HPDE6-E6E7 (cell line): Measurements from ENCODE around the gene CASKIN1.

Experiments used
- DNase-seq: peaks from one replicate; pipeline ENCODE4 v3.0.0; 2011; ENCODE audit warnings: missing footprints; ENCODE audit errors: extremely low spot score

CASKIN1 gene

DNA sequence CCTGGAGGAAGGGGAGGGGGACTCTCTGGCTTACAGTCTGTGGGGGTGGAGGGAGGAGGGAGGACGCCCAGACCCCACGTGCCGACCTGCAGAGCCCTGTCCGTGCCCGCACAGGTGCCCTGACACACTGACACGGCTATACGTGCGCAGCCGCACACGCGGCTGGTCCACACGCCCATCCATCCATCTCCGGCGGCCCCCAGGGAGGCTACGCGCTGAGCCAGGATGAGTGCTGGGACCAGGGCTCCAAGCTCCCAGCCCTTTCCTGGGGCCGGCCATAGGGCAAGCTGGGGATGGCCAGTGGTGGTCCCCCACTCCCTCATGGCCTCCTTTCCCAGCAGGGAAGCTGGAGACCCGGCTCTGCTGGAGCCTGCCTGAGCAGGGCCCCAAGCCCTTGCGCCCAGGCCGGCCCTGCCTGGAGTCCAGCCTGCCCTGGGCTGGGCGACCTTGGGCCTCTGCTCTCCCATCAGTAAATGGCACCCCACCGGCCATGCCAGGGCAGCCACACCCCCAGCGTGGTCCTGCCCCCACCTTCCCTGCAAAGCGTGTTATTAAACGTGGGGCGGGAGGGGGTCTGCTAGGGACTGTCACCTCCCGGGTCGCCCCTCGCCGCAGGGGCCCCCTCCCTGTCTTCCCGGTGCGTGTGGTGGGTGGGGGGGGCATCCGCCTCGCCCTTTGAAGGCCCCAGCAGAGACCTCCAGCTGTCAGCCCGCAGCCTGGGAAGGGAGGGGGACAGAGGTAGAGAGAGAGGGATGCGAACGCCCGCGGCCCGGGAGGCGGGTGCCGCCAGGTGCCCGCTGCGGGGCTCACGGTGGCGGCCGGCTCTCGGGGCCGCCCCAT lies 863 bp downstream of the CASKIN1 start:
- no peak for DNase-seq

DNA sequence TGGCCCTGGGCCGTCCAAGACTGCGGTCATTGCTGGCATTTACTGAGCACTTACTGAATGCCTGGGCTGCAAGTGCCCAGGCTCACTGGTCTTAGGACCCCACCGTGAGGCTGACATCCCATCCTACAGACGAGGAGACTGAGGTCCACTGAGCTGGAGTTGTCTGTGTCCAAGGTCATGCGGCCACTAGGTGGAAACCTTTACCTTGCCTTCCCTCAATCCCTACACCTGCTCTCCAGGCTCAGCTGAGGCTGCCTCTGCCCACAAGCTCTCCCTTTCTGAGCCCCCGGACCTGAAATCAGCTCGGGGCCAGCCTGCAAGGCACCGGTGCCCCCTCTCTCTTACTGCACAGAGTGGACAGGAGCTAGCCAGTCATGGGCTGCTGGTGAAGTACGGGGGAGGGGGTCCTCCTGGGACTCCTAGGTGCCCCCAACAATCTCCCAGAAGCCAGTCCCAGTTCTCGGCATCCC lies 1.5 kb downstream of the CASKIN1 start:
- peak; percentile 59 for DNase-seq

DNA sequence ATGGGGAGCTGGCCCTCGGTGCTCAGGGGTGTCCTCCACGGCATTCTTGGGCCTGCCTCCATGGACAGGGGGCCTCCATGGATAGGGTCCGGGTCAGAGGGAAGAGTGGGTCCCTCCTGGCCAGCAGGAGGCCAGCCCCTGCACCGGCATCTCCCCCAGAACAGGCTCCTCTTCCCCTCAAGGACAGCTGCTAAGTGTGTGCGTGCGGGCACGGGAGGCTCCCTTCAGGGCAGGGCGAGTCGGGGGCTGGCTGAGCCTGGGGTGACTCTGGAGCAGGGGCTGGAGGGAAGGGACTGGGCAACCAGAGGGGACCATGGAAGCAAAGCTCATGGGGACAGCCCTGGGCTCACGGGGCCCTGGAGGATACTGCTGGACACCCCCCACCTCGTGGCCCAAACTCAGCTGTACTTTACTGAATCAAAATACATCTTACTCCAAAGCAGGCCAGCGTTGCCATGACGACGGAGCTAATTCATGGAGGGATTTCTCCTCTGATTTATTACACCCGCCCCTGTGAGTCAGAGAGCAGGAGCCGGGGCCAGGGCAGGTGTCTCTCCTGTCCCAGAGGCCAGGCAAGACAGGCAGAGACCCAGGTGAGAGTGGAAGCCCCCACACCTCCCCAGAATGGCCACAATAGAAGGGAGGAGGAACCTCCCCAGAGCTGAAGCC lies 2.1 kb downstream of the CASKIN1 start:
- no peak for DNase-seq

DNA sequence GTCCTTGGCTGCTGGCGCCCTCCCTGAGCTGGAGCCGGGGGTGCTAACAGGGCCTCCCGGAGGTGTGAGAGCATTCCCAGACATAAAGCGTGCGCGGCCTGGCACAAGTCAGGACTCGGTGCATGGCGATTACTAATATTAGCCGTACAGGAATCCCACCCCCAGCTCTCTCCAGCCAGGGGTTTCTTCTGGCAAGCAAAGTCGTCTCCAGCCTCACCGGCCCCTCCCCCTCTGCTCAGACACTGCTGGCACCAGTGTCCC lies 5.0 kb downstream of the CASKIN1 start:
- DNase-seq = no peak

DNA sequence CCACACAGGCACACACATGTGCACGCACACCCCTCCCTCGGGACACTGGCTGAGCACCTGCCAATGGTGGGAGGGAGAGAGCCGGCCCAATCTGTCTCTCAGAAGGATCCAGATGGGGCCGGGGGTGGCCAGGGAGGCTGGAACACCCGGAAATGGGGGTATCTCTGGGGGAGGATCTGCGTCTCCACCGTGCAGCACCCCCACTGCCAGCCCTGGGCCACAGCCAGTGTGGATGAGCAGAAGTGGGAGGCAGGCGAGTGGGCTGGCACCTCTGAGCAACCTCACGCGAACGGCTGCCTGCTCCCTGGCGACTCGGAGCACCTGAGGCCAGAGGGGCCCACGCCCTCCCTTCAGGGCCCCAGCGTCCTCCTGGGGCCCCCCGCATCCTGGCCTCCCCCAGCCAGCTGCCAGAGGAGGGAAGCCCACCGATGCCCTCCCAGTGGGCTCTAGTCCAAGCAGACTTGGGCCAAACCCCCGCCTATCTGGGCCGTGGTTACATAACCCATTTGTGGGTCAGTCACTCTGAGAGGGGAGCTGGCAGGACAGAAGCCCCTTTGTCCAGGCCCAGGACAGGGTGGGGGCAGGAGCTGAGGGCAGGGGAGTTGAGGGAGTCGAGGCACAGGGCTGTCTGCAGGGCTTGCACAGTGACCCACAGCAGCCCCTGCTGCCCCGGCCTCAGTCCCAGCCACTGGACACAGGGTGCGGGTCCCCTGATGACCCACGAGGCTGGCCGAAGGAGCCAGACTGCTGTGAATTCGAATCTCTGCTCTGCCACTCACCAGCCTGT lies 5.6 kb downstream of the CASKIN1 start:
- DNase-seq = no peak

DNA sequence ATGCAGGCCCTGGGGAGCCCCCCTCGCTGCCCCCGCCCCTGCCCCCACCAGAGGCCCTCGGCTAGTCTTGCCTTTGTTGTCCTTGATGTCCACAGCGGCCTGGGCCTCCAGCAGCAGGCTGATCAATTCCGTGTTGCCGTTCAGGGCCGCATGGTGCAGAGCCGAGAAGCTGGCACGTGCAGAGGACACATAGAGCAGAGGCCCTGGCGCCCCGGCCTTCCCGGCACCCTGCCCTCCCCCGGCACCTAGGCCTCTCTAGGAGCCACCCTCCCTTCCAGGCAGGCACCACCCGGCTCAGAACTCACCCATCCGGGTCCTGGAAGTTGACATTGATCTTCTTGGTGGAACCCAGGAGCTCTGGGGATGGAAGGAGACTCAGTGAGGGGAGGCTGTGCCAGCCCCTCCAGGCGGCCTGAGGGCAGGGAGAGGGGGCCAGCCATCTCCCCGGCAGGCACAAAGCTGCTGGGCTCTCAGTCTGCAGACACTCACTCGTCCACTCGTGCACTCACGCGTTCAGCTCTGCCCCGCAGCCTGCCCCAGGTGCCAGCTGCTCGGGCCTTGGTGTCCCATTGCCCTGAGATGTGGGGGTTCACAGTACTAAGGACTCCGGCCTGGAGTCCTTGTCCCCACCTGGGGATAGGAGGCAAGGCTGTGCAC lies 6.3 kb downstream of the CASKIN1 start:
- no peak for DNase-seq

DNA sequence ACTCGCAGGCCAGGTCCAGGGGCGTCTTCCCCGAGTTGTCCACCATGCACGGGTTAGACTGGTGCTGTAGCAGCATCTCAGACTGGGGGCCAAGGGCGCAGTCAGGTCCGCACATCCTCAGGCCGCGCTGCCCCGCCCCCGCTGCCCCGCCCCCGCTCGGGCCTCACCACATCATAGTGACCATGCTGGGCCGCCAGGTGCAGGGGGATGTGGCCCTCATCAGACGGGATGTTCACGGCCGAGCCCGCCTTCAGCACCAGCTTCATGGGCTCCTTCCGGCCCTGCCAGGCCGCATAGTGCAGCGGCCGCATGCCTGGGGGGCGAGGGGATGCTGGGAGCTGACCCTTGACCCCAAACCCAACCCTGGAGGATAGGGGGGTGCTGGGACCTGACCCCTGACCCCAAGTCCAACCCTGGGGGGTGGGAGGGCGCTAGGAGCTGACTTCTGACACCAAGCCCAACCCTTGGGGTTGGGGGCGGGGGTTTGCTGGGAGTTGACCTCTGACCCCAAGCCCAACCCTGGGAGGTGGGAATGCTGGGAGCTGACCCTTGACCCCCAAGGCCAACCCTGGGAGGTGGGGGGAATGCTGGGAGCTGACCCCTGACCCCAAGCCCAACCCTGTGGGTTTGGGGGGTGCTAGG lies 7.0 kb downstream of the CASKIN1 start:
- DNase-seq = no peak

DNA sequence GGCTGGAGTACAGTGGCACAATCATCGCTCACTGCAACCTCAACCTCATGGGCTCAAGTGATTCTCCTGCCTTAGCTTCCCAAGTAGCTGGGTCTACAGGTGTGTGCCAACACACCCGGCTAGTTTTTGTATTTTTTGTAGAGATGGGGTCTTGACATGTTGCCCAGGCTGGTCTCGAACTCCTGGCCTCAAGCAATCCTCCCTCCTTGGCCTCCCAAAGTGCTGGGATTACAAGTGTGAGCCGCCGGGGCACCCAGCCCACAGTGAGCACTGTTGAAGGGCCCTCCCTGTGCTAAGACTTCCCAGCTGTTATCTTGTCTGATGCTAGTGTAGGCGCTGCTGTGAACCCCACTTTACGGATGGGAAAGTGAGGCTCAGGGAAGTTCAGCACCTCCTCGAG lies 8.0 kb downstream of the CASKIN1 start:
- DNase-seq = no peak

DNA sequence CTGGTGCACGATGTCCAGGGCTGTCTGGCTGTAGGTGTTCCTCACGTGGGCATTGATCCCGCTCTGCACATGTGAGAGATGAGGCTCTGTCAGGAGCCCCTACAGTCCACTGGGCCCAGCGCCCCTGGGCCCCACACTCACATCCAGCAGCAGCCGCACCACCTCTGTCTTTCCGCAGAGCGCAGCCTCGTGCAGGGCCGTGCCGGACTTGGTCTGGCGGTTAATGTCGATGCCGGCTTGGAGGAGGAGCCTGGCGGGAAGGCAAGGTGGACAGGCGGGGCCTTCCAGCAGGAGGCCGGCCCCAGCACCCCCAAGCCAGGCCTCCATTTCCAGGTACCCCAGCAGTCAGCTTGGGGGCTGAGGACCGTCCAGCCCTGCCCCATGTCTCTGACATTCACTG lies 9.2 kb downstream of the CASKIN1 start:
- DNase-seq = no peak

DNA sequence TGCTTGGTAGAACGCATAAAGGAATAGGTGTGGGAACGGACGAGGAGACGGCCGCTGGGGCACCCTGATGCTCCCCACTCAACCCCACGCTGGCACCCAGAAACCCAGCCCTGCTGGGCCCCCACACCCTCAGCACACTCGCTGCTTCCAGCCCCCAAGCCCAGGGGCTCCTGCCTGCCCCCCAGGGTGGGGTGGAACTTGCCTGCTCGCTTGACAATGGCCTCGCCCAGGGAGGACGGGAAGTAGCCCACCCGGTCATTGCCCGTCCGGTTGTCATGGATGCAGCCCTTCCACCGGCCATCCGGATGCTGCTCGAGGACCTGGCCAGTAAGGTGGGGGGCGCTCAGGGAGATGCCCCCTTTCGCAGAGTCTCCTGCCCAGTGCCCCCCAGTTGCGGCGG lies 9.9 kb downstream of the CASKIN1 start:
- DNase-seq = no peak

DNA sequence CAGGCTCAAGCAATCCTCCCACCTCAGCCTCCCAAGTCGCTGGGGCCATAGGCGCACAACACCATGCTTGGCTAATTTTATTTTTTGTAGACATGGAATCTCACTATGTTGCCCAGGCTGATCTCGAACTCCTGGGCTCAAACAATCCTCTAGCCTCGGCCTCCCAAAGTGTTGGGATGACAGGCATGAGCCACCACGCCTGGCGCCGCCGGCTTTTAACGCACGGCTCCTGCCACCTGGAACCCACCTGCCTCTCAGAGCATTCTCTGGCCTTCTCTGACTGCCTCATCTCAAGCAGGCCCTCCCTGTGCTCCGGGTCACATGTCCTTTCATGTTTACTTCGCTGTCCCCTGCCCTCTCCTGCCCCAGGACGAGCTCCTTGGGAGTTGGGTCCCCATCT lies 10.3 kb downstream of the CASKIN1 start:
- no peak for DNase-seq

DNA sequence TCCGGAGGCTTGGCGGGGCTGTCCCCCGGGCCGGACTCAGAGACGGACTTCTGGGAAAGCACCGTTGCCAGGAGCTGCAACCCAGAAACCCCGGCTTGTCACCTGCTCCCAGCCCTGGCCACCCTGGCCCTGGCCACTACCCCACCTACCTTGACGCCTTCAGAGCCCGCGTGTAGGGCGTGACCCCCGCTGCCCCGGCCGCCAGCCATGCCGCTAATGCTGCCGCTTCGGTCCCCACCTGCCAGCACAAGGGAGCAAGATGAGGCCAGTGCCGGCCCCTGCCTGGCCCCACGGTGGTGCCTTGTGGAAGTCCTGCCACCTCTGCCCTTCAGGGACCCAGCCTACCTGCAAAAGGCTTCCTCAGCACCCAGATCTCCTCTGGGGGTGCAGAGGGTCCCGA lies 11.4 kb downstream of the CASKIN1 start:
- no peak for DNase-seq

DNA sequence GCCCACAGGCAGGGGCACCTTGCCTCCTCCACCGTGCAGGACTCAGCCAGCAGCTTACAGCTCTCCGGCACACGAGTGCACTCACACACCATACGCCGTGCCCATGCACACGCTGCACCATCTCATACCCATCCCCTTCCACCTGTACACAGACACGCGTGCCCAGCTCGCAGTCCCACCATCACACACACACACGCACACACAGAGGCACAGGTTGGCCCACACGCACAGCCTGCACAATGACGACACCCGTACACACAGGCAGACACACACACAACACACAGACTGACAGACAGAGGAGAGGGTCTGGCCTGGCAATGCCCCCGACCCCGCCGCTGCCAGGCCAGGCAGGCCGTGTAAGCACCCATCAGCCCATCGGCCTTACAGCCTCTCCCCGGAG lies 12.1 kb downstream of the CASKIN1 start:
- no peak for DNase-seq

DNA sequence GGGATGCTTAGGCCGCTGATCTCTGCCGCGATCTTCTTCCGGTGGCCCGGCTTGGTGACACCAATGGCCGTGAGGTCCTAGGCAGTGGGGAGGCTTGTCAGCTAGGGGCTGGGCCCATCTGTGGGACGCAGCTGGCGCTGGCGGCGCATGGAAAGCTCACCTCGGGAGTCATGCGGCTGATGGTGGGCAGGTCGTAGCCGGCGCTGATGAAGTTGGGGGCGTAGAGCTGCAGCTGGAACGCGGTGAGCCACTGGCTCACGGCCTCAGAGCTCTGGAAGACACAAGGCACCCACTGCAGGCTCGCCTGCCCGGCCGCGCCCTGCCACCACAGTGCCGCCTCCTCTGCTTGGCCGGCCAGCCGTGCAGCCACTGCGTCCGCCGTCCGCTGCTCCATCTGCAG lies 12.7 kb downstream of the CASKIN1 start:
- no peak for DNase-seq

DNA sequence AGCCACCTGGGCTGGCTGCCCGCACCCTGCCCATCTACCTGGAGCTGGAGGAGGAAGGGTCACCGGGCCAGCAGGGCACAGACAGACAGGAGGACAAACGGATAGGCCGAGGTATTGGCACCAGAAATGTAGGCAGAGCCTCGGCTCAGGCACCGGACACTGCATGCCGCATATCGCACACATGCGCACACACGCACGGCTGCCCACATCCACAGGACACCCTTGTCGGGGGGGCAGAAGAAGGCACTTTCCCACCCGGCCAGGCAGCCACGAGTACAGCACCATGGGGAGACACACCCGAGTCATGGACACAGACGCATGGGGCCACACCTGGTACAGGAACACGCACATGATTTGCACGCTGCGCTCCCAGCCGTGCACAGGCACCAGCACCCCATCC lies 14.5 kb downstream of the CASKIN1 start:
- no peak for DNase-seq

DNA sequence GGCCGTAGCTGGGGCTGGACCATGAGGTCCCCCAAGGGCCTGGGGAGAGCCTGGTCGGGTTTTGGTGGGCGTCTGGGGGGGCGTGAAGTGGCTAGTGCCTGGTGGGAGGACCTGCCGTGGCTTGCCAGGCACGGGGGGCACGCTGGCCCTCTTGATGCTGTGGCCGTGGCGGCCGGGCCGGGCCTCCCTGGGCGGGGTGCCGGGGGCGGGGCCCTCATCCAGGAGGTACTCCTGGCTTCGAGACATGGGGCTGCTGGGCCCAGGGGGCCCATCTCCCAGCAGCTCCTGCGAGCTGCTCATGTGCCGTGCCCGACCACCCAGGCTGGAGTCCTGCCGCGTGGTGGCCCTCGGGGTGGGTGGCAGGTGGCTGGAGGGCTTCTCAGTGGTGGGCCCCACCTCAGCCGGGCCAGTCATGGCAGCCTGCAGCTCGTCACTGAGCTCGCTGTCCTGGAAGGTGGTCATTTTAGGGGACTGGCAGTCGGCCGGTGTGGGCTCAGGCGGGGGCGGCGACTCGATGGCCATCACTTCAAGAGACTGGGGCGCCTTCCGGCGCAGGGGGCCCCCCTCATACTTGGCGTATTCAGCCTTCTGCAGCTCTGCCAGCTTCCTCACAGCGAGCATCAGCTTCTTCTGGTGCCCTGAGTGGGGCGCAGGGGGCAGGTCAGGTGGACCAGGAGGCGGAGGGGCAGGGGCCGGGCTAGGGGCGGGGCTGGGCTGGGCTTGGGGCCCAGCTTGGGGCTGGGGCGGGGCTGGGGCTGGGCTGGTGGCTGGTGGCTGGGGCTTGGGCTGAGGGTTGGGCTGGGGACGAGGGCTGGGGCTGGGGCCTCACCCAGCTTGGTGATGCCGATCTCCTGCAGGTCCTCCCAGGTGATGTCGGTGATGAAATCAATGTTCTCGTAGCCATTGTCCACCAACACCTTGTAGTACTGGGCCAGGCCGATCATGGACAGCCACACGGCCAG lies 15.2 kb downstream of the CASKIN1 start:
- no peak for DNase-seq

DNA sequence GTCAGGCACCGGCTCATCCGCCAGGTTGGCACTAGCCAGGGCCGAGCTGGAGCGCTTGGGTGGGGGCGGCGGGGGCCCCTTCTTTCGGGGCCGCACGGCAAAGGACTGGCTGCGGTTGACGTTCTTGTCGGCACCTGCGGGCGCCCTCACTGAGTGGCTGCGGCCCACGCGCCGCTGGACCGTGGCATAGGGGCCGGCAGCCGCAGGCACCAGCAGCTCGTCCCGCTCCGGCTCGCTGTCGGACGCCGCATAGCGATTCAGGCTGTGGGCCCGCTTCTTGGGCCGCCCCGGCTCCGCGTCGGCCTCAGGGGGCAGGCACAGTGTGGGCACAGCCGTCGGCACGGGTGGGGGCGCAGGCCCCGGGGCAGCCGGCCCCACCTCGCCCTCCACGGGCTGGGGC lies 15.9 kb downstream of the CASKIN1 start:
- DNase-seq = no peak

DNA sequence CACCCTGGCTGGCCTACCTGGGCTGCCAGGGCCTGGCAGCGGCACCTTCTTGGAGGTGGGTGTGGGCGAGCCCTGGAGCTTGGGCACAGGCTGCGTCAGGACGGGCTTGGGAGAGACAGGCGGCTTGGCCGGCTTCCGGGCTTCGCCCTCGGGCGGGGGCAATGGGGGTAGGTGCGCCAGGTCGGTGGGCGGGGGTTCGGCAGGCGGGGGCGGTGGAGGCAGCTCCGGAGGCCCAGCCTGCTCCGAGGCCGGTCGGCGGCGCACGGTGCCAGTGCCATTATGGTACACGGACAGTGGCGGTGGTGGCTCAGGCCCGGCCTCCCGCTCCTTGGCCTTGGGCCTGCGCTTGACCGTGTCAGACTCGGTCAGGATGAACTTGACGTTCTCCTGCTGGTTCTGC lies 16.8 kb downstream of the CASKIN1 start:
- DNase-seq = no peak

DNA sequence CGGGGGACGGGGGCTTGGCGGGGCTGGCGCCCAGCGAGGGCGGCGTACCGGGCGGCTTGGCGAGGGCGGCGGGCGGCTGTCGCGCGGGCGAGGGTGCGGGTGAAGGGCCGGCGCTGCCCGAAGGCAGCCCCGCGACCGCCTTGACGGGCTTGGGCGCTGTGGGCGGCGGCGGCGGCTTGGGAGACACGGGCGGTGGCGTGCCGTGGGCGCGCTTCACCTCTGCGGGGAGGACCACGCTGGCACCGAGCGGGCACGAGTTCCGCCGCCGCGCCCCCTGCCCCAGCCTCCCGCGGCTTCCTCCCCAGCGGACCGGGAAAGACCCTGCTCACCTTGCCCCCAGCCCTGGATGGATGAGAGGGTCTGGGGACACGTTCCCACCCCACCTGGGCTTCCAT lies 17.3 kb downstream of the CASKIN1 start:
- DNase-seq = no peak

DNA sequence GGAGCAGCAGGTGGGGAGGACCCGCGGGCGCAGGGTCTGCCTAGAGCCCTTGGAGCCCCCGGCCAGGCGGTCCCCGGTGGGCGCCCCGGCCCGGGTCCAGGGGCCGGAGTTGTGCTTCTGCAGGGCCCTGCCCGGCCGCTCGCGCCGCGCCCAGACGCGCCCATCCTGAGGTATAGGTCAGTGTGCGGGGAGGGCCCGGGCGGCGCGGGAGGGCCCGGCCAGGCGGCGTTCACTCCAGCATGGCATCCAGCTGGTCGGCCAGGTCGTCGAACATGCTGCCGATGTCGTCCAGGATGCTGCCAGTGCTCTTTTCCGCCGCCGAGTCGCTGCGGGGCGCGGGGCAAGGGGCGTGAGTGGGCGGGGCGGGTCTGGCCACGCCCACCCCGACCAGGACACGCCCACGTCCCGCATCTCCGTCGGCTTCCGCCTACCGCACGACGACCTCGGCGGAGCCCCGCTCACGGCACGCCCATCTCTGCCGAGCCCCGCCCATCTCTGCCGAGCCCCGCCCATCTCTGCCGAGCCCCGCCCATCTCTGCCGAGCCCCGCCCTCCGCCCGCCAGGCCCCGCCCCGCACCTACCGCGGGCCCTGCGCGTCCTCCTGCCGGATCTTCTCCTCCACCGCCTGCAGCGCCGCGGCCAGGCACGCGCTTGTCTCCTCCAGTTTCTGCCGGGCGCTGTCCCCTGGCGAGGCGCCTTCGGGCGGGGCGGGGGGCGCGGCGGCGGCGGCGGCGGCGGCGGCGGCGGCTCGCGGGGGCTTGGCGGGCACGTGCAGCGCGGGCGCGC lies 17.9 kb downstream of the CASKIN1 start:
- DNase-seq = peak; percentile 16
